ENCODE results near the gene ELAPOR2.

ELAPOR2 gene

GRCh38 chr7:87013136-87013839, 46.2 kb downstream of the ELAPOR2 start:
- Histone ChIP-seq H3K36me3 (replicated peaks in 1 of 2; ENCODE audit: control insufficient read depth in 2 of 2, insufficient read depth in 2 of 2, low read length in 2 of 2) (no peaks in the 10 kb centered on the region), H3K9me3 (replicated peaks in 1 of 2; ENCODE audit: control insufficient read depth in 2 of 2, insufficient read depth in 1 of 2, low read depth in 1 of 2, low read length in 2 of 2) (no peaks in the 10 kb centered on the region), H4K8ac (ENCODE audit: low read depth, low read length) (no peak overlapping the region), H2BK5ac (ENCODE audit: low read length) (no peak overlapping the region), H3K27ac (replicated peaks; ENCODE audit: low read length) (no peak overlapping the region), H2AFZ (ENCODE audit: low read length) (no peak overlapping the region), H2AK5ac (ENCODE audit: low read depth, low read length) (no peak overlapping the region), H2BK15ac (ENCODE audit: low read length) (no peak overlapping the region), H3K4me2 (ENCODE audit: insufficient read depth, low read length, poor library complexity, severe bottlenecking) (no peak overlapping the region), H3K4ac (ENCODE audit: low read length) (no peak overlapping the region), H3K4me1 (ENCODE audit: control insufficient read depth in 2 of 2, insufficient read depth in 1 of 2, low read depth in 1 of 2, low read length in 2 of 2) (no peaks in the 10 kb centered on the region), H3K9ac (ENCODE audit: low read depth, low read length, poor library complexity) (no peak overlapping the region), H3K79me1 (ENCODE audit: low read depth, low read length) (no peaks in the 10 kb centered on the region), H3K4me3 (ENCODE audit: low read length in 2 of 2) (no peak overlapping the region), H4K91ac (ENCODE audit: low read depth, low read length, poor library complexity) (no peak overlapping the region), H3K23ac (ENCODE audit: low read depth, low read length, poor library complexity) (no peak overlapping the region), H3K14ac (ENCODE audit: low read length) (no peak overlapping the region), H3K18ac (ENCODE audit: low read length) (no peak overlapping the region), H2BK120ac (ENCODE audit: low read depth, low read length) (no peak overlapping the region), H3K27me3 (ENCODE audit: control insufficient read depth in 3 of 3, insufficient read depth in 3 of 3, low read depth in 1 of 3, low read length in 3 of 3) (no peaks in the 10 kb centered on the region), H2BK12ac (ENCODE audit: low read length) (no peak overlapping the region)
- DNase-seq (ENCODE audit: low spot score): no peak
- no CpG with 5 or more reads among the region's 3 CpGs for WGBS, 2 donors (ENCODE audit: extremely low coverage in 2 of 2, insufficient read length in 2 of 2, insufficient replicate concordance in 1 of 2)

Measured in neuronal stem cell (in vitro differentiated cells).